OCI-LY7 (cell line): Measurements from ENCODE around the gene TLR1. TPM values are rescaled to one million over a fixed set of nuclear protein-coding genes. Genes with fewer than 3 reads are reported as not detected.

Experiments
- BruUV-seq: library from RNA; stranded (reverse); fragments of 400-500 nt; replicated peaks from 2 replicates; lab custom pipeline; 2021; lab: Mats Ljungman, UMichigan
- CTCF ChIA-PET: fragments of 300-600 bp; sonication (Branson Sonifier 250); formaldehyde crosslinking; loops from one replicate; lab custom pipeline; 2022; ENCODE audit warnings: antibody characterized with exemption; ENCODE audit not compliant: unreplicated experiment; lab: Charles Lee
- POLR2A ChIA-PET: fragments of 300-600 bp; sonication (Branson Sonifier 250); formaldehyde crosslinking; loops from one replicate; lab custom pipeline; 2022; ENCODE audit warnings: antibody characterized with exemption; lab: Charles Lee
- DNase-seq: peaks from one replicate; pipeline ENCODE4 v3.0.0-alpha.2; 2015; ENCODE audit warnings: low spot score
- H2AFZ ChIP-seq: fragments of 200-600 bp; sonication (generic), shearing (Covaris generic); 2 replicates; pipeline ENCODE4 v1.6.1; 2014; ENCODE audit warnings: mild to moderate bottlenecking, antibody characterized with exemption, low read length, moderate library complexity
- H3K27ac ChIP-seq: fragments of 200-600 bp; sonication (generic); 2 replicates; pipeline ENCODE4 v1.5.1; 2014; ENCODE audit warnings: mixed run types, low read depth, mild to moderate bottlenecking, moderate library complexity, low read length, inconsistent platforms; ENCODE audit not compliant: poor library complexity, severe bottlenecking
- H3K36me3 ChIP-seq: fragments of 200-600 bp; sonication (generic); 2 replicates; pipeline ENCODE4 v1.6.1; 2014; ENCODE audit warnings: mild to moderate bottlenecking, antibody characterized with exemption, low read length, moderate library complexity, mixed read lengths; ENCODE audit not compliant: insufficient read depth
- H3K4me1 ChIP-seq: fragments of 200-600 bp; sonication (generic); 2 replicates; pipeline ENCODE4 v1.5.1; 2014; ENCODE audit warnings: mild to moderate bottlenecking, low read length; ENCODE audit not compliant: insufficient read depth, poor library complexity, severe bottlenecking
- H3K4me2 ChIP-seq: fragments of 200-600 bp; sonication (generic); 2 replicates; pipeline ENCODE4 v1.6.1; 2014; ENCODE audit warnings: mild to moderate bottlenecking, low read length
- H3K4me3 ChIP-seq: fragments of 200-600 bp; sonication (generic); 2 replicates; pipeline ENCODE4 v1.5.1; 2014; ENCODE audit warnings: mild to moderate bottlenecking, low read depth, low read length; ENCODE audit not compliant: poor library complexity, severe bottlenecking
- H3K79me2 ChIP-seq: fragments of 200-600 bp; sonication (generic); 2 replicates; pipeline ENCODE4 v1.6.1; 2016; ENCODE audit warnings: low read depth, mild to moderate bottlenecking, low read length, moderate library complexity, mixed read lengths; ENCODE audit not compliant: insufficient read depth
- H3K9me2 ChIP-seq: fragments of 200-600 bp; sonication (generic); 2 replicates; pipeline ENCODE4 v1.6.1; 2016; ENCODE audit warnings: mild to moderate bottlenecking, low read length, mixed read lengths; ENCODE audit not compliant: insufficient read depth
- H3K9me3 ChIP-seq: fragments of 200-600 bp; sonication (generic); 2 replicates; pipeline ENCODE4 v1.6.1; 2014; ENCODE audit warnings: mild to moderate bottlenecking, mixed run types, low read length, mixed read lengths
- H4K20me1 ChIP-seq: fragments of 200-600 bp; sonication (generic); 2 replicates; pipeline ENCODE4 v1.6.1; 2014; ENCODE audit warnings: mild to moderate bottlenecking, antibody characterized with exemption, low read length, moderate library complexity, mixed read lengths; ENCODE audit not compliant: insufficient read depth
- EZH2phosphoT487 ChIP-seq: fragments of 200-600 bp; sonication (generic); IDR thresholded peaks from 2 replicates; pipeline ENCODE4 v1.6.1; 2018; ENCODE audit warnings: low read depth, borderline replicate concordance, mild to moderate bottlenecking, mixed run types, antibody characterized with exemption, low read length, moderate library complexity, mixed read lengths
- intact Hi-C: fragments of 100-400 bp; cut with micrococcal nuclease; formaldehyde crosslinking; loops from one replicate; pipeline ENCODE4 v1.10.0; 2022; ENCODE audit not compliant: unreplicated experiment
- total RNA-seq, 2 experiments: library from RNA; depleted of rRNA in 1 of 2; stranded (reverse); fragments of >200 nt in 1 of 2; shearing (Covaris generic) in 1 of 2; gene quantifications; 2 replicates each; pipeline ENCODE4 v1.2.3, GENCODE V29; 2014 to 2022
- TF ChIP-seq, protein P1 (sequence below): fragments of 200-600 bp; sonication (generic); conservative IDR thresholded peaks from 2 replicates; pipeline ENCODE4 v1.5.1; 2014; ENCODE audit warnings: mild to moderate bottlenecking, antibody characterized with exemption, low read length, moderate library complexity, mixed read lengths

TLR1 gene
- total RNA-seq, 2 experiments from 2014 or later, result 3.3 to 7.4 TPM

DNA sequence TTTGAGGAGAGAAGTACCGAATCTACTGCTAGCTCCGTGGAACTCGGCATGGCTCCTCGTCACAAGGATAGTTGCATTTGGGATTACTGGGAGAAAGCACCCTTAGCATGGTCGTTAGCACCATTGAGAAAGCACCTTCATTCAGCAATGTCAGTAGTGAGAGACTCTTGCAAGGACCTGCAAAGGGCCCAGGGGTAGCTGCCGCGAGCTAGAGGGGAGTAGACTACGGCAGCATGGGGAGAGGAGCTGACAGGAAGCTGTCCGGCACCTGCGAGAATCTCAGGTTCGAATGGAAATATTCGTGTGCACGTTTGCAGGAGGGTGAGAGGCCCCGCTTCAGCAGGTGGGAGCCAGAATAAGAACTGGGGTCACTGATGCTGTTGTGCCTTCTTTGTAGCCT lies 42.0 kb downstream of the TLR1 start:
- H3K27ac ChIP-seq, result peak overlapping the region; percentile 99
- peaks cover 30% of the 10 kb centered on the region for H3K9me3 ChIP-seq
- peak; percentile 92 for DNase-seq
- intact Hi-C loops, result loop anchor here (5.0 to 10.0 kb wide), 4 partner anchors 270 to 778 kb away; partner anchors contain the start of genes LIAS, RPL9 and TMEM156
- no peaks in the 10 kb centered on the region for H4K20me1 ChIP-seq
- ChIA-PET POLR2A (interaction anchor here (0.5 to 11.2 kb wide), 13 partner anchors 7 to 918 kb away, joined by 3 to 348 read pairs (median 6); partner anchors contain the start of genes TLR1, TLR10 and TLR6), CTCF (interaction anchor here (0.9 to 9.8 kb wide), 2 partner anchors 20 to 43 kb away, joined by 4 to 145 read pairs; partner anchors contain the start of gene TLR10)
- TF ChIP-seq, protein P1, sequence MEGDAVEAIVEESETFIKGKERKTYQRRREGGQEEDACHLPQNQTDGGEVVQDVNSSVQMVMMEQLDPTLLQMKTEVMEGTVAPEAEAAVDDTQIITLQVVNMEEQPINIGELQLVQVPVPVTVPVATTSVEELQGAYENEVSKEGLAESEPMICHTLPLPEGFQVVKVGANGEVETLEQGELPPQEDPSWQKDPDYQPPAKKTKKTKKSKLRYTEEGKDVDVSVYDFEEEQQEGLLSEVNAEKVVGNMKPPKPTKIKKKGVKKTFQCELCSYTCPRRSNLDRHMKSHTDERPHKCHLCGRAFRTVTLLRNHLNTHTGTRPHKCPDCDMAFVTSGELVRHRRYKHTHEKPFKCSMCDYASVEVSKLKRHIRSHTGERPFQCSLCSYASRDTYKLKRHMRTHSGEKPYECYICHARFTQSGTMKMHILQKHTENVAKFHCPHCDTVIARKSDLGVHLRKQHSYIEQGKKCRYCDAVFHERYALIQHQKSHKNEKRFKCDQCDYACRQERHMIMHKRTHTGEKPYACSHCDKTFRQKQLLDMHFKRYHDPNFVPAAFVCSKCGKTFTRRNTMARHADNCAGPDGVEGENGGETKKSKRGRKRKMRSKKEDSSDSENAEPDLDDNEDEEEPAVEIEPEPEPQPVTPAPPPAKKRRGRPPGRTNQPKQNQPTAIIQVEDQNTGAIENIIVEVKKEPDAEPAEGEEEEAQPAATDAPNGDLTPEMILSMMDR, result no peak
- no peak for TF ChIP-seq EZH2phosphoT487
- H3K36me3 ChIP-seq, result peaks cover 38% of the 10 kb centered on the region
- peak overlapping the region; percentile 13; the same call in 1 of the 2 replicates for H2AFZ ChIP-seq
- H3K4me1 ChIP-seq, result peaks cover 79% of the 10 kb centered on the region
- peaks cover 10% of the 10 kb centered on the region; the same call in 1 of the 2 replicates for H3K79me2 ChIP-seq
- H3K4me3 ChIP-seq, result peak overlapping the region; percentile 57
- peak overlapping the region; percentile 74 for H3K4me2 ChIP-seq
- BruUV-seq, result no TSS peak
- H3K9me2 ChIP-seq, result no peaks in the 10 kb centered on the region

DNA sequence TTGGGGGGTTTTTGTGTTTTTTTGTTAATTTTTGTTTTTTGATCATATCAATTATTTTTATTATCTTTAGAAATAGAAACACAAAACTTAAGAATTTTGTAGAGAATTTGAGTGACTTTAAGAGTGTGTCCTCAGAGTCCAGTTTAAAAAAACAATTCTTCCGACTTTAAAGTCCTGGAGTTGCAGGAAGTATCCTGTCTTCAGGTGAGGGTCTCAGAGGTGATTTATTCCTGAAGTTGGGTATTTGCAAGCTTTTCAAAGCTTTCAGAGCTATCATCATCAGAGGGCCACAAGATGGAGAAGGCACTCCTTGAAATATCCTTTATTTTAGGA lies 44.8 kb downstream of the TLR1 start:
- Histone ChIP-seq H3K27ac (peak overlapping the region; percentile 99), H3K9me2 (no peaks in the 10 kb centered on the region), H3K4me2 (peak overlapping the region; percentile 80), H3K79me2 (peaks cover 10% of the 10 kb centered on the region; the same call in 1 of the 2 replicates), H3K9me3 (peaks cover 11% of the 10 kb centered on the region), H3K36me3 (peaks cover 10% of the 10 kb centered on the region; the same call in 1 of the 2 replicates), H3K4me1 (peaks cover 68% of the 10 kb centered on the region), H4K20me1 (no peaks in the 10 kb centered on the region), H3K4me3 (peak overlapping the region; percentile 55), H2AFZ (peak overlapping the region; percentile 89)
- POLR2A ChIA-PET, result interaction anchor here (0.6 to 11.2 kb wide), 9 partner anchors 10 to 921 kb away, joined by 3 to 348 read pairs (median 7); partner anchors contain the start of genes TLR1, TLR10 and TLR6
- CTCF ChIA-PET, result interaction anchor here (0.9 to 9.8 kb wide), 11 partner anchors 22 to 375 kb away, joined by 3 to 145 read pairs (median 6); partner anchors contain the start of genes TLR1 and TLR10
- no TSS peak for BruUV-seq
- intact Hi-C loops, result loop anchor here (1.0 to 10.0 kb wide), 7 partner anchors 97 to 775 kb away; partner anchors contain the start of genes LIAS, RPL9, TLR6 and TMEM156
- no peak for DNase-seq
- TF ChIP-seq EZH2phosphoT487, result no peak
- TF ChIP-seq, protein P1, result peak; percentile 44; the same call in 1 of the 2 replicates
